ENCODE measurements around the gene SLC6A19.

SLC6A19 gene

DNA sequence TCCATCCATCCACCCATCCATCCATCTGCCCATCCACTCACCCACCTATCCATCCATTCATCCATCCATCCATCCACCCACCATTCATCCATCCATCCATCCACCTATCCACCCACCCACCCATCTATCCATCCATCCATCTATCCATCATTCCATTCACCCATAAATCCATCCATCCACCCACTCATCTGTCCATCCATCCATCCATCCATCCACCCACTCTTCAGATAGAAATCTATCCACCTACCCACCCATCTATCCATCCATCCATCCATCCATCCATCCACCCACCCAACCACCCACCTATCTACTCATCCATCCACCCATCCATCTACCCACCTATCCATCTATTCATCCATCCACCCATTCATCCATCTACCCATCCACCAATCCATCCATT is 35.0 kb upstream of the SLC6A19 start:
- DNase-seq (no peak), ATAC-seq (no peak)

DNA sequence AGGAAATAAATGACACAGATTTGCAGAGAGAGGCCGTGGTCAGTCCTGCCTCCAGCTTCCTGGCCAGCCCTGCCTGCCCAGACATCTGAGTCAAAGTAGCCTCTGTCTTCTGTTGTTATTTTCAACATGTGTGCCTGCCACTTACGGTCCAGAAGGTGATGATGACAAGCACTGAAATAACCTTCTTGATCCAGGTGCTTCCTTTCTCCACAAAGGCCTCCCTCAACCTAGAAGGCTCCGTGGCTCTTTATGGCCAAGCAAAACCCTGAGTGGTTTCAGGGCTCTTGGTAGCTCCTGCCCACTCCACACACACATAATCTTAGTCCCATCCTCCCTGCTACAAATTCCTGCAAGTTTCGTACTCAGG is 34.1 kb upstream of the SLC6A19 start:
- ATAC-seq = no peak
- DNase-seq = no peak

DNA sequence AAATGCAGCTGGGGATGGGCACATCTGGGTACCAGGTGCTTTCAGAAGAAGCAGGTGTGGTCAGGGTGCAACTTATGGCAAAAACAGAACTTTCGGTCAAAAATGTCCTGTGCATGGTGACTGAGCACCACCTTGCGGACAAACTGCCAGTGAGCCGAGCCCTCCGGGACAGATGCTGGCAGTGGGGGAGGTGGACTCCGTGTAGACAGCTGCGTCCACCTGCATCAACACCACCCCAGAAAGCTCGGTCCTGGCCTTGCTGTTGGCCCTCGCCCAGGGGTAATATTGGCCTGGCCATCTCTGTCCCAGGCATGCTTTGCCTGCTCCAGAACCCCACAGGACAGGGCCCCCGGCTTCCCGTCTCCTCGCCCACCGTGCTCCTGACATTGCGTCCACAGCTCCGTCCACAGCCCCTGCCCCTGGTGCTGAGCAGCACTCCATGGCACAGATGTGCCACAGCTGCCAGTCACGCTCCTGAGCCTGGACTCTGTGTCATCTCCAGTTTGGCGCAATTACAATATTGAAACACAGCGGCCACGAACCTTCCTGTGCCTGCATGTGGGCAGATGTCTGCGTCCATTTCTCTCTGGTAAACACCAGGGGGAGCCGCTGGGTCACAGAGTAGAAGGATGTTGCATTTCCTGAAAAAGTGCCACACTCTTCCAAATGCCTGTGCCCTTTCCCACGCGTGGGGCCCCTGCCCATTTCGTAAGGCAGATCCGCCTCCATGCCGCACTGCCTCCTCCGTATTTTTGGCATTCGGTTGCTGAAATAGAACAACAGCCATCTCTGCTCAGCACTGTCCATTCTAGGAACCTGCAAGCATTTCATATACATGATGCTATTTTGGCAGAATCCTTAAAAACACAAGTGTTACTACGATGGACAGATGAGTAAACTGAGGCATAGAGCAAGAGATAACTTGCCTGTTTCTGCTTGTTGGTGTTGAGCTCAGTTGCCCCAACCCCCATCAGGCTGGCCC is 33.4 kb upstream of the SLC6A19 start:
- ATAC-seq = peak; percentile 60
- peak; percentile 70 for DNase-seq

DNA sequence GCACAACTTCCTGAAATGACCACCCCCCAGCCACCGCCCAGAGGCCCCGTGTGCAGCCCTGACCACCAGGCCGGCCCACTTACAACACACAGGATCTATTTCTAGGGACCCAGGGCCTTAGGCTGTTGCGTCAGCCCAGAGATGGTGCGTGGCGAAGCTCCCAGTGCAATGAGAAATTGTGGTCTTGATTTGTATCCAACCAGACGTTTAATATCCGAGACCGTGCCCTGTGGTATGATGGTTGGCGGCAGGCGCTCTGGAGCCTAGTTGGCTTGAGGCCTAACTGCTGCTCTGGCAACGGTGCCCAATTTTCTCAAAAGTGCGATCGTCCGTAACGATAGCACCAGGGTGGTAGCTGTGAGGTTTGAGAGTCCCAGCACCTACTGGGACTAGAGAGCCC is 32.6 kb upstream of the SLC6A19 start:
- DNase-seq (no peak), ATAC-seq (no peak)

DNA sequence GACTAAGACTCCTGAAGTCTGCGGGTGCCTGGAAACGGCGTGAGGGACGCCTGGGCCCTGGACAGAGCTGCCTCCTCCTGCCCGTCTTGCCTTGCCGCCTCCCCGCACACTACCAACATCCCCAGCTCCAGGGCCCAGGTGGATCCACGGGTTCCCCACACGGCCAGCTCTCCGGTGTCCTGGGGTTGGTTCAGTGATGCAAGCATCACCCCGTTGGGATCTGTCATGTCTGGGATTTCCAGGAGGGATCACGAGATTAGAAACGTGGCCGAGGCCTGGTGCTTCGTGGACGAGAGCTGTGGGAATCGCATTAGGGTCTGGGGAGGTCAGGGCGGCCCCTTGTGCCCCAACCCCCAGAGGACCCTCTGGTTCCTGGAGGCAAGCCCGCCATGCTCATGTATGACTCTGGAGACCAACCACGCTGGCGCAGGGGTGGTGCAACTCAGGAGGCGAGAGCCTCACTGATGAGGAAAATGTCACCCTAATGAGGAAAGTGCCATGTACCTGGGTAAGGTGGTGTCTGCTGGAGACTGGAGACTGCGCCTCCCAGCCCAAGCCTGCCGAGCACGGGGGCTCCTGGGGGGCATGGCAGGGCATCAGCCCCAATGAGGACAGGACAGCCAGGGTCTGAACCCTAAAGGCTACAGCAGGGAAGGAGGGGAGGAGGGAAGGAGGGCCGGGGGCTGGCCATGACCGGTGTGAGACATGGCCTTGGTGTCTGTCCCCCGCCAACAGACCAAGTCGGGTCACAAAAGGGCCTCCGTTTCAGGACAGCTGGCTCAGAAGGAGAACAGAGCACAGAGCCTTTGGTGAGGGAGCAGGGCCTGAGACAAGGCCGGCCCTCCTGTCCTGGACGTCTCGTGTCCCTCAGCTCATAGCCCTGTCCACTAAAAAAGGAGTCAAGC is 31.9 kb upstream of the SLC6A19 start:
- no peak for ATAC-seq
- no peak for DNase-seq

DNA sequence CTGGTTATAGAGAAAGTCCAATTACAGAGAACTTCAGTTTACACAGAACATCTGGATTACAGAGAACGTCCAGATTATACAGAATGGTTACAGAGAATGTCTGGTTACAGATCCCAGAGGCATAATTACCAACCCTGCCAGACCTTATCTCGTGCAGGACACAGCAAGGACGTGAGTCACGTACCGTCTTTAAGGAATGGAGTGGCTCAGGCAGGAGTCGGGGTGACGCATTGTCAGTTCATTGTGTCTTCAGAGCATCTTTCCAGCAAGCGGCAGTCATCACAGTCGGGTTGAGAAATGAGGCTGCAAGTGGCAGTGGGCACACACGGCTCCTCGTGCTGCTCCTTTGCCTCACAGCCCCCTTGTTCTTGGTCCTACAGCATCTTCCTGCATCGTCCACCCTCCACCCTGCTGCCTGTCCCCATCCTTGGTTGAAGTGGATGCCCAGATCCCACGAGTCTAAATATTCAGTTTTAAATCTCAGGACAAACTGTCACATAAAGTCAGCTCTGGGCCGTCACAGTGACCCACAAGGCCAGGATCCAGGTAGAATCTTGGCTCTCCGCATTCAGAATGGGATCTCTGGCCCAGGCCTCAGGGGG is 30.0 kb upstream of the SLC6A19 start:
- DNase-seq (no peak), ATAC-seq (no peak)

DNA sequence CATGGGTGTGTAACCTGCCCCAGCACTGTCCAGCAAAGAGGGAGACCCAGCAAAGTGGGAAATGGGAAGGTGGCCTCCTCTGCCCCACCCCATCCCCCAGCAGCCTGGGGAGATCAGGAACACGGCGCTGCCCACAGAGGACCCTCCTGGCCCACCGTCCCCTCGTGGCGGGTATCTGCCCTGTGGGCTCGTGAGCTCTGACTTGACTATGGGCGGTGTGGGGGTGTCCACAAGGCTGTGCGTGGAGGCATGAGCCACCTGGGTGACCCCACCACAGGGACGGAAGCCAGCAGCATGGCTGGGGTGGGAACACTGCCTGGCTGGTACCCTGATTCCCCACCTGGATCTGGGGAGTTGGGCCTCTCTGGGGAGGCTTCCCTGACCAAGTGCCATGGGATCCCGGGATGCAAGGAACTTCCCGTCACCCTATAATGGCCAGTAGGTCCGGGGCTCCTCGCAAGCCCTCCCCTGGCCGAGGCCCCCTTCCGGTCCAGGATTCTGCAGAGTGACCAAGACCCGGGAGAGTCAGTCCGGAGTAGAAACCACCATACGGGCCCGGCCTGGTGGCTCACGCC is 29.3 kb upstream of the SLC6A19 start:
- no peak for ATAC-seq
- DNase-seq = no peak

DNA sequence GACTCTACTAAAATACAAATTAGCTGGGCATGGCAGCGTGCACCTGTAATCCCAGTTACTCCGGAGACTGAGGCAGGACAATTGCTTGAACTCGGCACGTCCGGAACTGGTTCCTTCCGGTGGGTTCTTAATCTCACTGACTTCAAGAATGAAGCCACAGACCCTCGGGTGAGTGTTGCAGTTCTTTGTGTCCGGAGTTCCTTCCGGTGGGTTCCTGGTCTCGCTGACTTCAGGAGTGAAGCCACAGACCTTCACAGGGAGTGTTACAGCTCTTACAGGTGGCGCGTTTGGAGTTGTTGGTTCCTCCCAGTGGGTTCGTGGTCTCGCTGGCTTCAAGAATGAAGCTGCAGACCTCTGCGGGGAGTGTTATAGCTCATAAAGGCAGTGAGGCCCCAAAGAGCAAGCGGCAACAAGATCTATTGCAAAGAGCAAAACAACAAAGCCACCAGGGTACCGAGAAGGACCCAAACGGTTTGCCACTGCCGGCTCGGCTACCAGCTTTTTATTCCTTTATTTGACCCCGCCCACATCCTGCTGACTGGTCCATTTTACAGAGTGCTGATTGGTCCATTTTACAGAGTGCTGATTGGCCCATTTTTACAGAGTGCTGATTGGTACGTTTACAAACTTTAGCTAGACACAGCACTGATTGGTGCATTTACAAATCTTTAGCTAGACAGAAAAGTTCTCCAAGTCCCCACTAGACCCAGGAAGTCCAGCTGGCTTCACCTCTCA is 28.6 kb upstream of the SLC6A19 start:
- peak; percentile 33 for DNase-seq
- no peak for ATAC-seq

DNA sequence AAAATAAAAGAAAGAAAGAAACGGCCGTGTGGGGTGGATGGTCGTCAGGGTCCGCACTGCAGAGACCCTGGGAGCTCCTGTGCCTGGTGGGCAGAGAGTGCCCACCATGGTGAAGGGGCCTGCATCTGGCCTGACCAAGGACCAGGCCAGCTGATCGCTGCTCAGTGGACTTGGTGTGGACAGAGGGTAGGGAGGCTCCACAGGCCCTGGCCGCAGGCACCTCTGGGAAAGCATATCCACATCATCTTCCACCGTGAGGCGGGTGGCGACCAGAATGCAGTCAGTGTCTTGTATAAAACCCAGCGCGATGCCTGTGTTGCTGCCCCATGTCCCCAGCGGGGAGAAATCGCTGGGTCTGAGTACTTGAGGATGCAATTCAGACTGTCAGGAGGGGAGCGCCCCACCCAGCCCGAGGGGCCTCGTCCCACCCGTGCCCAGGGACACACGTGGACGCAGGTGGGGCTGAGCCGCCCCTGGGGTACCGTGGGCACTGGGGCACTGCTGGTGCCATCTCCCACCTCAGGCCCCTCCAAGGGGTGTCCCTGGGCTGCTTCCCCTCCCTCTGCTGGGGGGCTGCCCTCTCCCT is 27.8 kb upstream of the SLC6A19 start:
- no peak for DNase-seq
- ATAC-seq = no peak

DNA sequence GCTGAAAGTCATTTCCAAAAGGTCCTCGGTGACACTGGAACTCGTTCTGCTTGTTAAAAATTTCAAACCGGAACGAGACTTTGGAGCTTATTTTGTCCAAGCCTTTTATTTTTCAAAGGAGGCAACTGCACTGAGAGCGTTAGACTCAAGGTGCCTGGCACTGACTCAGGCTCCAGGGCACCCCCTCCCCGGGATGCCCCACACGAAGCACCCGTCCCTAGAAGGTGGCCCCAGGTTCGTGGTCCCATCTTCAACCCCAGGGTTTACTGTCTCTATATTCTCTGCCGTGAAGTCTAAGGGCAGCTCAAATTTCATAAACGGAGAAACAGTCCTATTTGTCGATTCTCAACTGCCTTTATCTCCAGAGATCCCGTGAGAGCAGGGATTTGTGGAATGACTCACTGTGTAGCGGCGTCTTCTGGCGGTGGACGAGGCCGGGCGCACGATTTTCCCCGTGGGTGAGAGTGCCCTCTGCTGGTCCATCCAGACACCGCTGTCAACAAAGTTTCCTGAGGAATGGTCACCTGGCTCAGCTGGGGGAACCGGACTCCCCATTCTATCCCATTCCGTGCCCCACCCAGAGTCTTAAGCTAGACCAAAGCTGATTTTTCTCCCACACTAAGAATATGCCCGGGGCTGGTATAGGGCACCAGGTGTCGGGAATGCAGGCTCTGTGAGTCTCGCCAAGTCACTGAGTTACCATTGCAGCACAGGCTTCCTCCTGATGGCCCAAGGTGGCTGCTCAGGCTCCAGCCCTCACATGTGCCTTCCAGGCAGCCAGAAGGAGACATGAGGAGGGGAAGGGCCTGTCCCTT is 27.1 kb upstream of the SLC6A19 start:
- peak; percentile 70 for DNase-seq
- ATAC-seq = peak; percentile 24

DNA sequence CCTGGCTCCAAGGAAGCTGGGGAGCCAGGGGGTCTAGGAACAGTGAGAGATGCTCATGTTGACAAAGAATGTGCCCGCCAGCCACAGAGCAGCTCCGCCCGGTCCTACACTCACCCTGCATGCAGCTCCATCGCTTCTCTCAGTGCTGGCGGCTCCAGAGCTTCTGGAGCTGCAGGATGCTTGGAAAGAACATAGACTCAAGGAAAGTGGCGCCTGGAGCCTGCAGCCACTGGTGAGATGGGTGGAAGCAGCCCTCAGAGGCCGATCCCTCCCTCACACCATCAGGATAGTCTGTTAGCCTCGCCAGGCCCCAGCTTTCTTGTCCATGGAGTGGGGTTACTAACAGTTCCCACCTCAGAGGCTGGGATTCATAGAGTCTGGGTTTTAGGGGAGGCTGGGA is 26.4 kb upstream of the SLC6A19 start:
- DNase-seq (no peak), ATAC-seq (no peak)

DNA sequence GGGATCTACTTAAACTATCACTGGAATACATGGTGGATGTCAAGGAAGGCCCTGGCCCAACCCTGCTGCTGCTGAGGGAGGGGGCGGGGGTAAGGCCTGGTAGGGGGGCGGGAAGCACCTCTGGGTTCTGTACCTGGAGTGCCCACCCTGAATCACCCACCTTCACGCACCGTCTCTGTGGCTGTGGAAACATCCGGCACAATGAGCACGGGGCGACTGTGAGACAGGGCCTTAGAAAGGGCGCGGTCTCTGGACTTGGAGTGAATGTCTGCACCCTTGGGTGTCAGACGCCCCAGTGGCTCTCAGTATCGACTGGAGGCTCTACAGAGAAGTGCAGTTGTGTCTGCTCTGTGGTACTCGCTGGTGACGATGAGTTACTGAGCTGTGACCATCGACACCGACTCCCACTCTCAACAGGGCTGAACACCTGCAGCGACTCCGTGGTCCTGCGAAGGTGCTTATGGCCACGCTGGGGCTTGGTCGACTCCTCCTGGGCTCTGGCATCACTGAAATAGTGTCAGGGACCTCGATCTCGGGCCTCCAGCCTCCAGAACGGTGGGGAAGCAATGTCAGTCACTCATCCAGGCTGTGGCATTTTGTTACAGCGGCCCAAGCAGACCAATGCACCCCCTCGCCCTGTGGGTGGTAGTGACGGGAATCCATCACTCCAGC is 25.5 kb upstream of the SLC6A19 start:
- no peak for DNase-seq
- ATAC-seq = no peak

DNA sequence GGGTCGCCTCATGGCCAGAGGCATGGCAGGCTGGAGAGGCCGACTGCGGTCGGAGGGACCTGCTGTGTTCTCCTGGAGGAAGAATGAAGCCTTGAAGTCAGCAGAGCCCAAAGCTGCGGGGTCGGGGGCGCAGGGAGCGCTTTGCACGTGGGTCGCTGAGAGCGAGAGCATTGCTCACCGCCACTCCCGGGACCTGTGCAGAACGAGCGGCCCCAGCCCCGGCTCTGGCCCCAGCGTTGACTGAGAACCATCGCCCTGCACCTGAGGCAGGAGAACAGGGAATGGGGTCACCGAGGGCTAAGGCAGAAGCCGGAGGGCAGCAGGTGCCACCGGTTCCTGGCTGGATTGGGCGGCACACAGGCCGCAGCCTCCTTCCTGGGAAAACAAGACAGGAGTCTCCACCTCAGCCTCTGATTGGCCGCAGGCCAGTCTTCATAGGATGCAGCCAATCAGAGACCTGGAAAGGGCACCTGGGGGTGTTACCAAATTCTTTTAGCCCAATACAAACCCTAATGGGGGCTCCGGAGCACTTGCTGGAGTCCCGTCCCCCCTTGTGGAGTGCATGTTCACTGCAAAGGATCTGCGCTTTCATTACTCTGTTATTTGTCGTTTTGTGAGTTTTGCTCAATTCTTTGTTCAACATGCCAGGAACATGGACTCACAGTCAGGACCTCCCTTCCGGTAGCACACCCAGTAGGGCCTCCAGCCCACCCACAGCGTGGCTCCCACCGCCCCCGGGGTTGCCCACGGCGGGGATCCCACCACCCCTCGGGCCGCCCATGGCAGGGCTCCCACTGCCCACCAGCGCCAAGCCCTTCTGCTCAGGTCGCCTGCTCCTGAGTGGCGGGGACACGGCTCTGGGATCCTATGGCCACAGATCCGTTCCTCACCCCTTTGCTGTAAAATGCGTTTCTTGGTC is 24.7 kb upstream of the SLC6A19 start:
- DNase-seq (no peak), ATAC-seq (no peak)

DNA sequence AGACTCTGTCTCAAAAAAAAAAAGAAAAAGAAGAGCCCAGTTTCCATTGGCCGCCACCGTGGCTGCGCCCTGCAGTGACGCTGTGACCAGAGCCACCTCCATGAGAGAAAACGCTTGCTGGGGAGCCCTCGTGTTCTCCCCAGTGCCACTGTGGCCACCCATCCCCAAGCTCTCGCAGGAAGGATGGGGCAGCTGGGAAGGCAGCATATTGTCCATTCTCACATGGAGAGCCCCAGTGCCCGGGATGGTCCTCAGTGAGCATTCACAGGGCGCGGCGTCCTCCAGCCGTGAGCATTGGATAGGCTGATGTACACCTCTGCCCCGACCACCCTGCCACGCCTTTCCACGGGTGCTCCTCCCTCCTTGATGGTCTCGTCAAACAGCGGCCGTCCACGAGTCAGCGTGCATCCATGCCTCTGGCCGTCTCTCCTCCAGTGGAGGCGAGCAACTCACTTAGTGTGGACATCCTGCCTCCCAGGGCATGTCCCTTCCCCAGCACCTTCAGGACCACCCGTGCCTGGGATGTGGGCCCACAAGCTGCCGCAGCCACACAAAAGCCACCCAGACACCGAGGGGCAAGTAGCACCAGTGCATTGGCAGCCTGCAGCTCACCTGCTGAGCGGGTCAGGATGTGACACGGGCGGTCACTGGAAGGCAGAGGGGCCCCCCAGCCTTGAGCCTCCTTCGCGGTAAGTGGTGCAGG is 23.4 kb upstream of the SLC6A19 start:
- DNase-seq (no peak), ATAC-seq (no peak)

DNA sequence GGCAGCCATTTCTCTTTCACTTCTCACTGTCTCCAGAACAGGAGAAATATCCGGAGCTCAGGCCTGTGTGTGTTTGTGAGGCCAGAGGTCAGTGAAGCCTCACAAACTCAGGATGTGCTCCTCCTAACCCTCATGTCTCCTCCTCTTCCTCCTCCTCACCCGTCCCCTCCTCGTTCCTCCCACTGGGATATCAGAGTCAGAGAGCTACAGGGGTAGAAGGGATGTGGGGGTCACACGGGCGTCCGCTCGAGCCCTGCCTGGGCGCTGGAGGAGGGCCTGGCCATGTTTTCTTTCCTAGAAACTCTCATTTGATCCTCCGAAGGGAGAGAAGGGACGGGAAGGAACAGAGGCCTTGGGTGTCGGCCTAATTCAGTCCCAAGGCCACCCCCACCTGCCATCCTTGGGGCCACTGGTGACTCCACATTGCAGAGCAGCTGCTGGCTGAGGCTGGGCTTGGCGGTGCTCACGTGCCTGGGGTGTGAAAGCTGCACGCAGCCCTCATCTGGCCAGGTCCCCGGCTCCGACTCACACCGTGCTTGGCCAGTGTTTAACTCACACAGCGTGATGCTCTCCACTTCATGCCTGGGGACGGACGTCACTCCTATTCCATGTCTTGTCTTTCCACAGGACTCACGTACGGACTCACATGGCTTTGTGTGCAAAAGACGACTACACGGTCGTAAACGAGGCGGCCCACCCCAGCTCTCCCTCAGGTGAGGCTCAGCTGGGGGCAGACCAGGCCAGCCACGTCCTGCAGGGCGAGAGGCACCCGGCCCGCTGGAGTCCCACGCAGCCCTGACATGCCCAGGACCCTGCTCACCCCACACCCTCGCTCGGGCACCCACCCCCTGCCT is 22.6 kb upstream of the SLC6A19 start:
- DNase-seq (no peak), ATAC-seq (no peak)

DNA sequence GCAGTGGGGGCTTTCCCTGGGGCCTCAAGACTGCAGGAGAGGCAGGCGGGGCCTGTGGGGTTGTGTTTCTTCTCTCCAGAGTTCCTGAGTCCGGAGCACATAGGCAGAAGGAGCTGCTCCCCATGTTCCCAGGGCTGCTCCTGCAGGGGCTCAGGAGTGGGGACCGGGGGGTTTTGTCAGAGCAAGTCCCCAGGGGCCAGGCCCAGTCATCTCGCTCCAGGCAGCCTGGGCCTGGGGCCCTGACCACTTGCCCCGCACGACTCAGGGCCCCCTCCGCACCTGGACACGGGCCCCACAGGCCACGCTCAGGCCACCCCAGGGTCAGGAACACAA is 22.0 kb upstream of the SLC6A19 start:
- no peak for ATAC-seq
- no peak for DNase-seq

DNA sequence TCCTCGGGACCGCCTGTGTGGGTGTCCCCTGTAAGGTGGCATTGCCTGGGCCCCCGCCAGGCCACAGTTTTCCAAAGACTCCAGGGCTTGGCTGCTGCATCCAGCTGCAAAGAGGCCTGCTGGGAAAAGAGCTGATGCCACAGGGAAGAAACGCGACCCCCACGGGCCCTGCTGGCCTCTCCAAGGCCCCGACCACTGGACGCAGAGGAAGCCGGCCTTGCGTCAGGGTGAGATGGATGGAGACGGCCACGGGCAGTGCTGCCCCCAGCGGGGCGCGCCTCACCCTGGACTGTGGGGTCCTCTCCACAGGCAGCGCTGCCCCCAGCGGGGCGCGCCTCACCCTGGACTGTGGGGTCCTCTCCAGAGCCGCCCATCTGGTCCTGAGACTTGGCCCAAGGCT is 21.3 kb upstream of the SLC6A19 start:
- DNase-seq (no peak), ATAC-seq (no peak)

Measured in stimulated activated naive CD8-positive, alpha-beta T cell treated with anti-CD3 and anti-CD28 coated beads, Interleukin-15, Interleukin-2, amounts not matched to agents 100 U/mL and 50 U/mL, for 24 hours (primary cell).